DOHH2 (cell line): ENCODE results near the gene EML6.

Source experiments
- CTCF ChIP-seq: fragments of 200-600 bp; sonication (generic); IDR thresholded peaks from one replicate; pipeline ENCODE4 v1.5.1; 2014; ENCODE audit warnings: antibody characterized with exemption, mild to moderate bottlenecking, low read depth, low read length; ENCODE audit not compliant: poor library complexity, severe bottlenecking
- EZH2phosphoT487 ChIP-seq: fragments of 200-600 bp; sonication (generic); IDR thresholded peaks from 2 replicates; pipeline ENCODE4 v1.6.1; 2017; ENCODE audit warnings: borderline replicate concordance, mild to moderate bottlenecking, antibody characterized with exemption, low read length, moderate library complexity, mixed read lengths

GRCh38 chr2:54858021-54858681, 134.7 kb downstream of the EML6 start:
- TF ChIP-seq CTCF (no peak), EZH2phosphoT487 (no peak)
